GM12872 (cell line): Measurements from ENCODE around the gene NFE2L1.

Experiments used
- TF ChIP-seq, protein P1 (sequence below): IDR thresholded peaks from 3 replicates; pipeline ENCODE4 v1.5.1; 2011; ENCODE audit warnings: low read depth, mild to moderate bottlenecking, low read length, moderate library complexity; ENCODE audit not compliant: insufficient read depth

NFE2L1 gene

DNA sequence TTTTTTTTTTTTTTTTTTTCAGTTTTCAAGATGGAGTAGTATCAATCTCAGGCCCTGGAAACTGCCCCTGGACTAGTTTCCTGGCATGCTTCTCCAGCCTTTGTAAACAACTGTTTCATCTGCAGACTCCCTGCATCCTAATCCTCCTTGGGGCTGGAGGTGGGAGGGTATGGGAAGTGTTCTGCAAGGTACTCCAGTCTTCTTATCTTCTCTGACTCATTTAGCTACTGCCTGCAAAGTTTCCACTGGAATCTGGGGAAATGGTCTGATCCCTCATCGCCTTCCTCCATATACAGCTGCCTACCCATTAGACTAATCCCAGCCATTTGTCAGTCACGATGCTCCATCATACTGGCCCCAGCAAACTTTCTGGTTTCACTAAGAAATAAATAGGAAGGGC lies 32.0 kb upstream of the NFE2L1 start:
- TF ChIP-seq, protein P1, sequence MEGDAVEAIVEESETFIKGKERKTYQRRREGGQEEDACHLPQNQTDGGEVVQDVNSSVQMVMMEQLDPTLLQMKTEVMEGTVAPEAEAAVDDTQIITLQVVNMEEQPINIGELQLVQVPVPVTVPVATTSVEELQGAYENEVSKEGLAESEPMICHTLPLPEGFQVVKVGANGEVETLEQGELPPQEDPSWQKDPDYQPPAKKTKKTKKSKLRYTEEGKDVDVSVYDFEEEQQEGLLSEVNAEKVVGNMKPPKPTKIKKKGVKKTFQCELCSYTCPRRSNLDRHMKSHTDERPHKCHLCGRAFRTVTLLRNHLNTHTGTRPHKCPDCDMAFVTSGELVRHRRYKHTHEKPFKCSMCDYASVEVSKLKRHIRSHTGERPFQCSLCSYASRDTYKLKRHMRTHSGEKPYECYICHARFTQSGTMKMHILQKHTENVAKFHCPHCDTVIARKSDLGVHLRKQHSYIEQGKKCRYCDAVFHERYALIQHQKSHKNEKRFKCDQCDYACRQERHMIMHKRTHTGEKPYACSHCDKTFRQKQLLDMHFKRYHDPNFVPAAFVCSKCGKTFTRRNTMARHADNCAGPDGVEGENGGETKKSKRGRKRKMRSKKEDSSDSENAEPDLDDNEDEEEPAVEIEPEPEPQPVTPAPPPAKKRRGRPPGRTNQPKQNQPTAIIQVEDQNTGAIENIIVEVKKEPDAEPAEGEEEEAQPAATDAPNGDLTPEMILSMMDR = no peak

DNA sequence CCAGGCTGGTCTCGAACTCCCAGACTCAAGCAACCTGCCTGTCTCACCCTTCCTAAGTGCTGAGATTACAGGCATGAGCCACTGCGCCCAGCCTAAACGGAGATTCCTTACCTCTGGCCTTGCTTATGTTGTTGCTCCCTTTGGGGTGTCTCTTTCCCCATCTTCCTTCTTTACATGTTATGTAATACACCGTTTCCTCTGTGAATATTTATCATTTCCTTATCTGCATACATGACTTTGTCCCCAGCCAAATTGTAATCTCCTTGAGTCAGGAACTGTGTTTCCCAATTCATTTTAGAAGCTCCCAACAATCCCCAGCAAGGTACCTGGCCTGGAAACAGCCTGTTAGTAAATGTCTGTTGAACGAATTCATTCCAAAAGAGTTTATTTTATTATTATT lies 26.2 kb upstream of the NFE2L1 start:
- TF ChIP-seq, protein P1 = no peak

DNA sequence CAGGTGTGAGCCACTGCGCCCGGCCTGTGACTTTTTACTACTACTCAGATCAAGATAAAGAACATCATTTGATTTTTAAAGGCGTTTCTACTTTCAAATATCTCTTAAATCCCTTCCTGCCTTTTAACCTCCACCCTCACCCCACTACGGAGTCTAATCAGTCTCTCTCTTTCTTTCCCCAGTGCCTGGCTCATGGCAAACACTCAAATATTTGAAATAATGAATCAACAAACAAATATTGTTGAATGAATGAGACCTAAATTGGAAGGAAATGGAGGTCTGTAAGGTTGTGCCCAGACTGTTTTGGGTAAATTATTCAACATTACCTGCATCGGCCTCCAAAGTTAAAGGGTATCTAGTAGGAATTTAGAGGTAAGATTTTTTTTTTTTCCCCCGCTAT lies 25.3 kb upstream of the NFE2L1 start:
- TF ChIP-seq, protein P1 = no peak

DNA sequence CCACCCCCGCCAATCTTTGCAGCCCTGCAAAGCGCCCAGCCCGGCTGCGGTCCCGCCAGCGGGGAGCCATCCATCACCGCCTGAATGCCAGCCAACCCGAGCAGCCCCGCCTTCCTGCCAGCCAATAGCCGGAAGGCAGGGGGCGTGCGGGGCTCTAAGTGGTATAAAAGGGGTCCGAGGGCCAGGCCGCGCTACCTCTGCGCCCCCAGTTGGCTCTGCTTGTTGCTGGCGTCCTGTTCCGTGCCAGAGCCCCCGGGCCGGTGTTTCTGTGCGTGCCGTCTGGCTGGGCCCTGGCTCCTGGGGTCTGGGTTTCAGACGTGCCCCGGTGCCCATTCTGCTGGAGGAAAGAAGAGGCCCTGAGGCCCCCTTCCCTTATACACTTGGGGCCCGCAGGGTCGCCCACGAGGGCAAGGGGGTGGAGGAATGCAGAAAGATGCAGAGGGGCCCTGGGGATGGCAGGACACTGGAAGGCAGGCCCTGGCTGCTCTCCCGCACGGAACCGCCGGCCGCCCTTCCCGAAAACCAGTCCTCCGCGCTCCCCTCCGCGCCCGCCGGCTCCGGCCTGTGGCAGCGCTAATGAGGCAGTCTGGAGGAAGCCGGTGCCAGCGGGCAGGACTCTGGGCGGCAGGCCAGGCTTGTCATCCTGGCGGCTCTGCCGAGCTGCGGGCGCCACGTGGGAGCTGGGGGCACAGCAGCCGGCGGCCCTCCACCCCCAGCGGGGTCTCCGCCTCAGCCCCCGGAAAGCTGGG lies 24.6 kb upstream of the NFE2L1 start:
- TF ChIP-seq, protein P1 = peak; percentile 15; the same call in 1 of the 3 replicates

DNA sequence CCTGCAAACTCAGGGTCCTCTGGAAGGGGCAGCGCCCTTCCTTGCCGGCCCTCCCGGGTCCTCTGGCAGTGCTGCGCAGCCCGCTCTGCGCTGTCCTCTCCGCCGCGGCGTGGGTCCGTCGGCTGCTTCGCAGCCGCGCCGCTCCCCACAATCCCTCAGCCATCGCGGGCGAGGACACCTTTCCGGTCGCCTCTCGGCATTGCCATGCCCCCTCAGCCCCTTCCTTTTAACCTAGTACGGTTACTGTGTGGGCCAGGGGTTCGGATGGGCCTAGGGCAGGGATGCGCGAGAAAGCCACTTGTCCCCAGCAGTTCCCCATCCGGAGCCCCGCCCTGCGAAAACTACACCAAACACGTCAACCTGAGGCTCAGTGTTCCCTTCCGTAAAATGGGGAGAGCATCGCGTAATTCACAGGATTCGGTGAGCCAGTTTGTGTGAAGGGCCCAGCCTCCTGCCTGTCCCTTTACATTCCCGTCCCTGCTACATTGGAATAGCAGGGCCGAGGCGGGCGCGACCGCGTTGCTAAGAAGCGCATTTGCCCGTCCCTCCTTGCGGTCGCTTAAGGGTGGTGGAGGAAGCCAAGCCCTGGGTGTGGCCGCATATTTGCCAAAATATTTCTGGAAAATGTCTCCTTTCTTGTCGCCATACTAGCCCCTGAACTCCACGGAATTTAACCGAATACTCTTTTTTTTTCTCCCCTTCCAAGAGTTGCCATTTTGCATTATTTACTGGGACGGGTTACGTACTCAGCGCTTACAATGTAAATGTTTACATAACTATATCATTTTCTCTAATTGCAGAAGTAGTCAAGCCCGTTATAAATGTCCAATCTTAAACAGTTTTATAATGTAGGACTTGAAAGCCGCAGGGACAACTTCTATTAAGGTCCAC lies 23.8 kb upstream of the NFE2L1 start:
- TF ChIP-seq, protein P1 = no peak

DNA sequence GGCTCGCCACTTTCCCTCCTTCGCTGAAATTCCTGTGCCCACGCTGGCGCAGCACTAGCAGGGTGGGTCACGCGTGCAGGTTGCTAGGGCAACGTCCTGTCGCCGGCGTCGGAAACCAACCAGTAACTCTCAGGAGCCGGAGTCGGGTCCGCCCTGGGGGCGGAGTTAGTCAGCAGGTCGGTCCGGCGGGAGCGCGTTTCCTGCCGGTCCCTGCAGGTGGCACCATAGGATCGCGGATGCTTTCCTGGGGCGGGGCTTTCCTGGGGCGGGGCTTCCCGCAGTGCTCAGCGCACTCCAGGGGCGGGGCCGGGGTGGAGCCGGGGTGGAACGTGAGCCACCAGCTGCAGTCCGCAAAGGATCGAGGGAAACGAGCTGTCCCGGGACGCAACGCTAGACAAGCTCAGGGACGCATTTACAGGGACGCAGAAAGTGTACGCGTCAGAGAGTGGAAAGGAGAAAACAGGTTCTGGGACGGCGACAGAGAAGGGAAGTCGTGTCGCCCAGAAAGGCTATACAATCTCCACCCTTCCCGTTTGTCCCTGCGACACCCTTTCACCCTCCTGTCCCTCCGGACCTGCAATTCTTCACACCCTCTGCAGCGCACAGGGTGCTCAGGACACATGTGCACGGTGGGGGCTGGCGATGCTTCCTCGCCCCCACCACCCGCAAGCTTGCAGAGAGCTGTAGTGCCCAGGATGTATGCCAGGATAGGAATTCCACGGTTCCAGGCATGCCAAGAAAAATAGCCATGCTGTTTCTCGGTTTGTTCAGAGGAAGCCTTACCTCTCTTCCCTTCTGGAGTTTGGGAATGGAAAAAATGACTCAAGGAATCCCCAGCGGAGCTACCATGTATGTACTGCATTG lies 22.9 kb upstream of the NFE2L1 start:
- TF ChIP-seq, protein P1 = peak; percentile 82
